OCI-LY3 (cell line): ENCODE data around the gene NHLRC4.

Experiments
- H2AFZ ChIP-seq: fragments of 200-600, 300-600 bp; shearing (Covaris generic); 2 replicates; pipeline ENCODE4 v1.6.0; 2014; ENCODE audit warnings: antibody characterized with exemption, low read depth, low read length
- H3K27ac ChIP-seq: fragments of 200-600, 300-600 bp; sonication (generic); 2 replicates; pipeline ENCODE4 v1.5.1; 2014; ENCODE audit warnings: mild to moderate bottlenecking, low read length, moderate library complexity, mixed read lengths
- H3K27me3 ChIP-seq: fragments of 200-600, 300-600 bp; sonication (generic); 2 replicates; pipeline ENCODE4 v1.6.1; 2014; ENCODE audit warnings: low read depth, low read length, mixed read lengths
- H3K36me3 ChIP-seq: fragments of 200-600, 300-600 bp; sonication (generic); replicated peaks from 2 replicates; pipeline ENCODE3; 2014; ENCODE audit warnings: low read depth, low read length, mixed read lengths
- H3K4me1 ChIP-seq: fragments of 300-600, 200-600 bp; sonication (generic); 2 replicates; pipeline ENCODE4 v1.6.1; 2014; ENCODE audit warnings: low read length, mixed read lengths
- H3K4me2 ChIP-seq: fragments of 200-600, 300-600 bp; sonication (generic); 2 replicates; pipeline ENCODE4 v1.6.1; 2014; ENCODE audit warnings: low read length, mixed read lengths
- H3K4me3 ChIP-seq: fragments of 300-600, 200-600 bp; sonication (generic); 2 replicates; pipeline ENCODE4 v1.5.1; 2014; ENCODE audit warnings: antibody characterized with exemption, mild to moderate bottlenecking, low read length, moderate library complexity
- H3K79me2 ChIP-seq: fragments of 300-600, 200-600 bp; shearing (Covaris generic); 2 replicates; pipeline ENCODE4 v1.6.1; 2014; ENCODE audit warnings: mild to moderate bottlenecking, low read length, mixed read lengths
- H3K9ac ChIP-seq: fragments of 300-600, 200-600 bp; shearing (Covaris generic); 2 replicates; pipeline ENCODE4 v1.6.0; 2014; ENCODE audit warnings: mild to moderate bottlenecking, low read length, moderate library complexity
- H3K9me3 ChIP-seq: fragments of 200-600, 300-600 bp; shearing (Covaris generic); 2 replicates; pipeline ENCODE4 v1.6.1; 2014; ENCODE audit warnings: low read length, mixed read lengths; ENCODE audit not compliant: insufficient read depth
- H4K20me1 ChIP-seq: fragments of 200-600, 300-600 bp; sonication (generic); 2 replicates; pipeline ENCODE4 v1.6.1; 2016; ENCODE audit warnings: low read length, mixed read lengths; ENCODE audit not compliant: insufficient read depth
- EZH2phosphoT487 ChIP-seq: fragments of 200-600 bp; shearing (Covaris generic); IDR thresholded peaks from 2 replicates; pipeline ENCODE4 v1.6.1; 2018; ENCODE audit warnings: antibody characterized with exemption, mixed run types, low read depth
- TF ChIP-seq, protein P1 (sequence below): fragments of 200-600, 300-600 bp; sonication (generic); IDR thresholded peaks from 2 replicates; pipeline ENCODE4 v1.5.1; 2014; ENCODE audit warnings: antibody characterized with exemption, low read length, low read depth

Gene NHLRC4

DNA sequence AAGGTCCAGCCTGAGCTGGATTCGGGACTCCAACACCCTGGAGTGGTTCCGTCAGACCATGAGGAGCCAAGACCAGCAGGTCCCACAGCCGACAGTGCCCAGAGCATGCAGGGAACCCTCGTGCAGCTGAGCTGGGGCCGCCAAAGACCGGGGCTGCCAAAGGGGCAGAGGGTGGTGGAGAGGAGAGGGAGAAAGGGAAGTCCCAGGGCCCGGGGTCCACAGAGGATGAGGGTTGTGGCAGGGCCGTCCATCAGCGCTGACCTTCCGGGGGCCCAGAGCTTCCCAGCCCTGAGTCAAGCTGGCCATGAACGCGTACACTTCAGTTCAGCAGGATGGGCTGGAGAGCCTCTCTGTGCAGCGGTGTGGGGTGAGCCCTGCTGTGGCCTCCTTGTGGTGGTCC lies 46.0 kb upstream of the NHLRC4 start:
- Histone ChIP-seq H4K20me1 (no peaks in the 10 kb centered on the region), H3K36me3 (peaks cover 6% of the 10 kb centered on the region), H3K4me2 (no peak overlapping the region), H3K4me1 (peaks cover 14% of the 10 kb centered on the region), H3K27ac (no peak overlapping the region), H3K79me2 (peaks cover 3% of the 10 kb centered on the region), H3K27me3 (no peaks in the 10 kb centered on the region), H2AFZ (no peak overlapping the region), H3K4me3 (no peak overlapping the region), H3K9me3 (no peaks in the 10 kb centered on the region), H3K9ac (no peak overlapping the region)
- TF ChIP-seq EZH2phosphoT487 = no peak
- TF ChIP-seq, protein P1, sequence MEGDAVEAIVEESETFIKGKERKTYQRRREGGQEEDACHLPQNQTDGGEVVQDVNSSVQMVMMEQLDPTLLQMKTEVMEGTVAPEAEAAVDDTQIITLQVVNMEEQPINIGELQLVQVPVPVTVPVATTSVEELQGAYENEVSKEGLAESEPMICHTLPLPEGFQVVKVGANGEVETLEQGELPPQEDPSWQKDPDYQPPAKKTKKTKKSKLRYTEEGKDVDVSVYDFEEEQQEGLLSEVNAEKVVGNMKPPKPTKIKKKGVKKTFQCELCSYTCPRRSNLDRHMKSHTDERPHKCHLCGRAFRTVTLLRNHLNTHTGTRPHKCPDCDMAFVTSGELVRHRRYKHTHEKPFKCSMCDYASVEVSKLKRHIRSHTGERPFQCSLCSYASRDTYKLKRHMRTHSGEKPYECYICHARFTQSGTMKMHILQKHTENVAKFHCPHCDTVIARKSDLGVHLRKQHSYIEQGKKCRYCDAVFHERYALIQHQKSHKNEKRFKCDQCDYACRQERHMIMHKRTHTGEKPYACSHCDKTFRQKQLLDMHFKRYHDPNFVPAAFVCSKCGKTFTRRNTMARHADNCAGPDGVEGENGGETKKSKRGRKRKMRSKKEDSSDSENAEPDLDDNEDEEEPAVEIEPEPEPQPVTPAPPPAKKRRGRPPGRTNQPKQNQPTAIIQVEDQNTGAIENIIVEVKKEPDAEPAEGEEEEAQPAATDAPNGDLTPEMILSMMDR = no peak

DNA sequence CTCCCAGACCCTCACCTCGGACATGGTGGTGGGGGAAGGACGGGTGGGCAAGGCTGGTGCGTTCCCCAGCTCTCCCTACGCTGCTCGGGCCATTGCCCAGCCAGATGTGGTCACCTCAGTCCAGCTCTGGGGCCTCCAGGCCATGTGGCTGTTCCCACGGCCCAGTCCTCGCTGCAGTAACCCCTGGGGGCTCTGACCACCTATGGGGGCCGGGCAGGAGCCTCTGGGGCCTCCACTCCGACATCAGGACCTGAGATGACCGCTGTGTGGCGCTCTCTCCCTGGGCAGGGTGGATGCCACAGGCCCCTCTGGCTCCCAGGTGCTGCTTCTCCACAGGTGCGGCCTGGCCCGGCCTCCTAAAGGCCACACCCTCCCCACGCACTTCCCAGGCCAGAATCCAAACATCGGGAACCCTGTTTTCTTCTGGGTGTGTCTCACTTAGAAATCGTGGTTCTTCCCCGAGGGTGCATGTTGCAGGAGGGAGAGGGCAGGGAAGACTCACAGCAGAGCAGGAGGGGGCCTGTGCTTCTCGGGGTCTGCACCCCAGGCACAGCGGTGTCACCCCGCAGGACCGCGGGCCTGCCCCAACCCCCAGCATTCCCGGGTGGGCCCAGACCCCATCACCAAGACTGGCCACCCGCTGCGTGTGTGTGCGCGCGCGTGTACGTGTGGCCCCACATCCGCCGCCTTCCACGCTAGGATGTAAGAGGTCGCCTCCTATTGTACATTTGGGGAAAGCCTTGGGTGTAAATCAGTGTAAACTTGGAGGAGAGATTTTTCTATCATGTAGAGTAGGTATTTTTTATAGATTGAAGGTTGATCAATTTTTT lies 45.2 kb upstream of the NHLRC4 start:
- Histone ChIP-seq H3K27me3 (no peaks in the 10 kb centered on the region), H3K4me1 (peaks cover 21% of the 10 kb centered on the region), H3K4me3 (no peak overlapping the region), H3K4me2 (no peak overlapping the region), H3K9ac (no peak overlapping the region), H3K79me2 (peaks cover 10% of the 10 kb centered on the region), H2AFZ (no peak overlapping the region), H4K20me1 (no peaks in the 10 kb centered on the region), H3K9me3 (no peaks in the 10 kb centered on the region), H3K27ac (no peak overlapping the region), H3K36me3 (peaks cover 6% of the 10 kb centered on the region)
- TF ChIP-seq, protein P1 = no peak
- no peak for TF ChIP-seq EZH2phosphoT487

DNA sequence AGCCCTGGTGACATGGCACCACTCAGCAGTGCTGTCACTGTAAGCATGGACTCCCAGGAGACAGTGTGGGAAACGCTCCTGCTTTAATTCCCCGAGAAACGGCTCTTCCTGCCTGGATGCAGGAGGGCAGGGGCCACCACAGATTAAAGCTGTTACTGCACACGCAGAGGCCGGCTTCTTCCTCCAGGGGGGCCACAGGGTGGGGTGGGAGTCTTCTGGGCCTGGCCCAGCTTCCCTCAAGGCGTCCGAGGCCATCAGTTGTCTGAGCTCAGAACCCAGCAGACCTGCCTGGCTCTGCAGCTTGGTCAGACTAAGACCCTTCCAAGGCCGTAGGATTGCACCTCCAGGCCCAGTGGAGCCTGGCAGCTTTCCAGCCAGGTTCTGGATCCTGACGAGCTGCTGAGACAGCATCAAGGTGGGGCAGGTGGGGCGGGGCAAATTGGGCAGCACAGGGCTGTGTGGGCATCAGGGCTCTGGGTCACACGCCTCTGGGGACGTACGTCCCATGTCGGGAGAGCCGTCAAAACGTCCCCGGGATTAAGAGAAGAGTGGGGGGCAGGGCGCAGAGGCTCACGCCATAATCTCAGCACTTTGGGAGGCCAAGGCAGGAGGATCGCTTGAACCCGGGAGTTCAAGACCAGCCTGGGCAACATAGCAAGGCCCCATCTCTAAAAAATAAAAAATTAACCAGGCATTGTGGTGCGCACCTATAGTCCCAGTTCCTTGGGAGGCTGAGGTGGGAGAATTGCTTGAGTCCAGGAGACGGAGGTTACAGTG lies 44.3 kb upstream of the NHLRC4 start:
- H3K4me2 ChIP-seq = no peak overlapping the region
- H3K9ac ChIP-seq = no peak overlapping the region
- no peak overlapping the region for H2AFZ ChIP-seq
- H3K27ac ChIP-seq = no peak overlapping the region
- peaks cover 16% of the 10 kb centered on the region for H3K79me2 ChIP-seq
- H3K9me3 ChIP-seq = no peaks in the 10 kb centered on the region
- H4K20me1 ChIP-seq = no peaks in the 10 kb centered on the region
- peaks cover 21% of the 10 kb centered on the region for H3K4me1 ChIP-seq
- H3K27me3 ChIP-seq = no peaks in the 10 kb centered on the region
- TF ChIP-seq, protein P1 = no peak
- no peak for TF ChIP-seq EZH2phosphoT487
- no peak overlapping the region for H3K4me3 ChIP-seq
- peaks cover 6% of the 10 kb centered on the region for H3K36me3 ChIP-seq

DNA sequence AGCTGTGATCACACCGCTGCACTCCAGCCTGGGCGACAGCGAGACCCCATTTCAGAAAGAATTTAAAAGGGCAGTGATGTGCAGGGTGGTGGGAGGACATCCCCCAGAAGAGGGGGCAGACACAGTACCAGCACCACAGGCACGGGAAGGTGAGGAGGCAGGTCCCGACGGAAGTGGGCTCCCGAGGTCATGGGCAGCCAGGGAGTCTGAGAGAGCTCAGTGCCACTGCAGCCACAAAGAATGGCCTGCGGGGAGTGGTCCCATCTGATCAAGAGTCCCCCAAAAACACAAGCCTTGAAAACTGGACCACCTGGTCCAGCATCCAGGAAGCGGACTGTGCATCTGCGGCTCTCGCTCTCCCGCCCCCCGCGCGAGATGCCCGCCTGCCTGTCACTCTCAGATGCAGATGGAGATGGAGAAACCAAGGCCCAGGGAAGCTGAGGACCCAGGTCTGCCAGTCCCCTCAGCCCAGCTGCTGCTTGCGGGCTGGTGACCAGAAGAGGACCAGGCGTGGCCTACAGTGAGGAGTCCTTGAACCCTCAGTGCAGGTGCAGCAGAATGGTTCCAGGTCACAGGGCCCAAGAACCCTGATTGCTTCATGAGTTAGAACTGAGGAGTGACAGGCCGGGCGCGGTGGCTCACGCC lies 43.6 kb upstream of the NHLRC4 start:
- Histone ChIP-seq H4K20me1 (no peaks in the 10 kb centered on the region), H2AFZ (no peak overlapping the region), H3K79me2 (peaks cover 23% of the 10 kb centered on the region), H3K4me1 (peaks cover 21% of the 10 kb centered on the region), H3K36me3 (peaks cover 6% of the 10 kb centered on the region), H3K27ac (no peak overlapping the region), H3K9ac (no peak overlapping the region), H3K4me2 (no peak overlapping the region), H3K27me3 (no peaks in the 10 kb centered on the region), H3K9me3 (no peaks in the 10 kb centered on the region), H3K4me3 (no peak overlapping the region)
- TF ChIP-seq, protein P1 = no peak
- TF ChIP-seq EZH2phosphoT487 = no peak
